HG03521 (cell line): ENCODE measurements around the gene FUT8.

Source experiments
- ATAC-seq: cut with Tn5 transposase; IDR thresholded peaks from one replicate; pipeline ENCODE4 v1.9.1; 2021; ENCODE audit warnings: mild to moderate bottlenecking, moderate library complexity; ENCODE audit not compliant: unreplicated experiment

FUT8 gene

DNA sequence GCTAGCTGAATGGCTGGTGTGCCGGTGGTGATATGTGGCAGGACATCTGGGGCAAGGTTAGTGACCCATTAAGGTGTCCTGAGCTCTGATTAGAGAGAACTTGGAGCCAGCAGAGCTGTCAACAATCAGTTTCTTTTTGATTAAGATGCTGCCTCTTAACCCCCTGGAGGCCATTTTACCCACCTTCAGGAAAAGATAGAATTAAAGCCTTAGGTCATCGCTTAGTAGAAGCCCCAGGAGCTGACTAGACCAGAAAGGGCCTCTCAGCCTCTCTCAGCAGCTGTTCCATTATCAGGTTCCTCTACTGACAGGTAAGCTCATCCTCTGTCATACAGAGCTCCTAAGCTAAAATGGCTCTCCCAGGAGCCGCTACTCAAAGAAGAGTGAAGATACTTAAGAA is 339.0 kb downstream of the FUT8 start:
- no peak for ATAC-seq

DNA sequence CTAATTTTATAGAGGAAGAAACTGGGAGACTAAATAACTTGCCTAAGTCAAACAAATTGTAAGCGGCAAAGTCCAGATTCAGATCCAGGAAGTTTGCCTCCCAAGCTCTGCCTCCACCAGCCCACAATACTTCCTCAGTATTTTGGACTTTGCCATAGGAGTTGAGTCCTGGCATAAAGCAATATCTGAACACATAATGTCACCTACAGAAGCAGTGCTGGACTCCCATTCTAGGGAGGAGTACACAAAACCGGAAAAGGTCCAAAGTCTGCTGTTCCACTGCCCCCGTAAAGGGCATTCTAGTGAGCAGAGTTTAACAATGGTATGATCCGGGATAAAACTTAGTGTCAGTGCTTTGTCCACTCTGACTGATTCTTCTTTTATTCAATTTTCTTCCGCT is 340.5 kb downstream of the FUT8 start:
- ATAC-seq: no peak

DNA sequence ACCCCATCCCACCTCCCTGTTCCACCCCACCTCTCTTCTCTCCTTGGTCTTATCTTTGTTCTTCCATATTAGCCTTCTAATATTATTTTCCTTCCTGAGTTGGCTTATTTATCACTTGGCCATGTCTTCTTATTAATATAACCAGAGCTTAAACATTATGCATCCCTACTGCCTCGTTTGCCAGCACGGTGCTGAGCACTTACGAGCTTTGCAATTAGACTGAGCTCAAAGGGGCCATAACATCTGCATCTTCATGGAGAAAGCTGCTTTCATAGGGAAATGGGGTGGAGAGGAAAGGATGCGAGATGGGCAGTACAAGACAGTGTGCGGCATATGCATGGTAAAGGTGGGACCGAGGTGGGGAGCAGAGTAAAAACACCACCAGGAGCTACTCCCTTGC is 342.8 kb downstream of the FUT8 start:
- ATAC-seq: no peak

DNA sequence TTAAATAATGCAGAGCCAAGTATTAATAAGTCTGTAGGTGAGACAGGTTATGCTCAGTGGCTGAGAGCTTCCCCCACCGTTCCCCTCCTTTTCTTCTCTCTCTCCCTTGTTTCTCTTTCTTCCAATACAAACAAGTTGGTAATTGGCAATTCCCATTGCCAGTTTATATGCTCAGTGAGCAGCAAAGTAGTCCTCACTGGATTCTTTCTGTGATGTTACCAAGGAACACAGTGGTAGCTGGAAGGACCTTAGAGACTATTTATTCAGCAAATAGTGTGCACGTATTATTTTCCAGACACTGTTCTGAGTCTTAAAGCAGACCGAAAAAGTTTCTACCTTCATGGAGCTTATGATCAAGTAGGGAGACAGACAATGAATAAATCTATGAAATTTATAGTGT is 344.4 kb downstream of the FUT8 start:
- ATAC-seq: no peak

DNA sequence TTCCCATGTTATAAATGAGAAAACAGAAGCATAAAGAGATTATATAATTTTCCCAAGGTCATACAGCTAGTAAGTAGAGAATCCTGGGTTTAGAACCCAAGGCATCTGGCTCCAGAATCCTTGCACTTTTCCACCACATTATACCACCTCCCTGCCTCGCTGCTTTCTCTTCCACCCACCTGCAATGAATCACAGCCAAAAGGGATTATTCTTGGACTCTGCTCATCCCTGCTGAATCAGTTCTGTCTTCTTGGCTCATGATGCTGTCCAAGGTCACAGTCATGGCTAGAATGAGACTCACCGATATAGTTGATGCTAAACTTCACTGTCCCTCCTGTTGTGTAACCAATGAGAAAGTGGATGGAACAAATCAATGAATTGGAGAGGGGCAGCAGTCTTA is 356.6 kb downstream of the FUT8 start:
- no peak for ATAC-seq

DNA sequence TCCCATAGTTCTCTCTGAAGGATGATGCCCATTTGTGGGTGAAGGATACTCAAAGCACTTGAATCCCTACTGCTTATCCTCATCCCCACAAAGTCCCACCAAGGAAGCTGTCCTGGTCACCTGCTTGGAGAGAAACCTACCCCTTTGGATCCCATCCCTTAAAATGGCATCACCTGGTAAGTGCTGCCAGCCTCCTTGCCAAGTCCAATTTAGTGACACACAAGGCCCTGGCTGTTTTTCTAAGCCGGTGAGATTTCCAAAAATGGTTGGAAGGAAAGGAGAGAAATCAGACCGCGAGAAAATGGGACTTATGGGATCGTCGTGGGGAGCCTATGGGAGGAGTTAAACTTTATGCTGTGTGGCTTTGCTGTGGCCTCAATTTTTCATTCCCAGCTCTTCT is 358.2 kb downstream of the FUT8 start:
- ATAC-seq: no peak

DNA sequence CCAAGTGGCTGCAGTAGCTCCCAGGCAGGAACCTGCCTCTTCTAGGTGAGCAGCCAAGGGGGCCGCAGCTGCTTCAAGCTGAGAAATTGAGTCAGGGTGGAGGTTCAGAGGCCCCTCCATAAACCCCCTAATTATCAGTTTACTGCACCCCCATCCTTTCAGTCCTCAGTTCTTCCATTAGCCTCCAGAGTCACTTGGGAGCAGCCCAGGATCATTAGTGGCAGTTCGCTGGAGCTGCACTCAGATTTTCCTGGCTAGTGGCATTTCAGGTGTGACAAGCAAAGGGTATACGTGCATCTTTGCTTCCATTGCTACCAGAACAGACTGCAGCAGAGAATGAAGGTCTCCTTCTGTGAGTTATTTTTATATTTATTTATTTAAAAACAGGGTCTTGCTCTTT is 358.7 kb downstream of the FUT8 start:
- no peak for ATAC-seq

DNA sequence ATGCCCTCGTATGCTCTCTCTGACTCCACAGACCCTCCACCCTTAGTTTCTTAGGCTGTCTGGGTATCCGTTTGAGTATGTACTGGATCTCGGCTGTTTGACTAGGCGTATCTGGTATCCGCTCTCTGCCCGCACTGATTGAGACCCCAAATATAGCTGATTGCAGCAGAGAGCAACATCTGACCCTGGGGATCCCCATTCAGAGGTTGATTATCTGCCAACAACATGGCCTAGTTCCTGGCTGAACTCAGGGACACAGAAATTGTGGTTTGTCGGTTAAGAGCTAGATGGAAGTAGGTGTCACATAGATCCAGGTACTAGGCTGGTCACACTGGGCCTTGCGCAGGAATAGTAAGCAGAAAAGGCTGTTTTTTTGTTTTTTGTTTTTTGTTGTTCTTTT is 359.9 kb downstream of the FUT8 start:
- ATAC-seq: no peak

DNA sequence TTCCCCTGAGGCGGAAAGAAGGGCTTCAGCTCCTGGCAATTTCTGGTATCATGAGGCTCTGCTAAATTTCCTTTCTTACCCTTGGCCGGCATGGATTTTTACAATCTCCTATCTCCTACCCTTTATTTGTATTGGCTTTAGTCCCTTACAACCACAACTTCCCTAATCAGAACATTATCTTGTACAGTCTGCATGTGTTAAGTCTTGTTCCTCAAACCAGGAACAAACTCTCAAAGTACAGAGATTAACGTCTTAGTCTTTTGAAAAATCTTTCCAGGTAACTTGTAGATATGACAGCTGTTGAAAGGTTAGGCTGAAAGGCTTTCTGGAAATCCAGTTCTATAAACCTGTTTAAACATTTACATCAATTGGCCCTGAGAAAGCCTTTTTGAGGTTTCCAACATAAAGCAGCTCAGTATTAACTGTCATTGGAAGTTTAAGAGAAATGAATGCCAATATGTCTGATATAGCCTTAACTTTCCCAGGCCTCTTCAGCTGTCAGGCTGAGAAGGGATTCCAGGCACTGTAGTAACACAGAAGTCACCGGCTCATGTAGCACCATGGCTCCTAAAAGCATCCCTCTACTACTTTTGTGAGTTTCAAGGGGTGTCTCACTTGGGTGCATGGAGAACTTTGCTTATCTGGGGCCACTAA is 360.5 kb downstream of the FUT8 start:
- ATAC-seq: no peak

DNA sequence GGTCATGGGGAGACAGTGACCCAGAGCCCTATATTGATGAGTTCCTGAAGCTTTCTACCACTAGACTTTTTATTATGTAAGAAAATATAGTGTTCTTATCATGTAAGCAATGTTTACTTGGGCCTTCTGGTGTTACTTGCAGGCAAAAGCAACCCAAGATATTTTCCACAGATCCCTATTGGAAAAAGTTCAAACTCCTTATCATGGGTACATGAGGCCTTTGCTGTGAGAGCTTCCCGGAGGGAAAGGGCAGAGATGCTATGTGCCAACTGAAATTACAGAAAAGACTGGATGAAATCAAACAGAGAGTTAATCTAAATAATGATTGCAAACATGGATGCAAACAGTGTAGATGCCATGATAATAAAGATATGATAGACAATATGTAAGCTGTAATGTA is 361.5 kb downstream of the FUT8 start:
- no peak for ATAC-seq

DNA sequence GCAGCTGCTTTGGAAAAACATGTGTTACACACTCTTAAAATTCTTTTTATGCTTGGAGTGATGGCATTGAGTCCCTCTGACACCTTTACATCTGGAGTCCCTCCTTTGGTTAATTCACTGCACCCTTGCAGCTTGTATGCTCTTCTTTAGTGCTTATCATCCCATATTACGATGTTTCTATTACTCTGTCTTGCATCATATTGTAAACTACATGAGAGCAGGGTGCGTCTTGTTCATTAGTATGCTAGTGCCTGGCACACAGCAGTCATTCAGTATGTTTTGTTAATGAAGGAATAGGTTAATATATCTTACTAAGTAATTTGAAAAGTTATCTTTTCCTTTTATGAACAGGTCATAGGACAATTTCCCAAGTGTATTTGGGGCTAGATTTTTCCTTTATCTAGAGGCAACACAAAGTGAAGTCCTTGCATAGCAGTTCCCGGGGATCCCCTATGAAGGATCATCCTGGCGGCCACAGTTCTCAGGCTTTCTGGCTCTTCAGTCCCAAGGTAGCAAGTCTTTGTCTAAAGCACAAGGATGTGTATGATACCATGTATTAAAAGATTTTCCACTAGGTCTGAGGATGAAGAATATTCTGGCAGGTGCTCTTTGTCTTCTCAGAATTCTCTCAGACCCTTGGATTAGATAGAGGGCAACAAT is 363.8 kb downstream of the FUT8 start:
- no peak for ATAC-seq

DNA sequence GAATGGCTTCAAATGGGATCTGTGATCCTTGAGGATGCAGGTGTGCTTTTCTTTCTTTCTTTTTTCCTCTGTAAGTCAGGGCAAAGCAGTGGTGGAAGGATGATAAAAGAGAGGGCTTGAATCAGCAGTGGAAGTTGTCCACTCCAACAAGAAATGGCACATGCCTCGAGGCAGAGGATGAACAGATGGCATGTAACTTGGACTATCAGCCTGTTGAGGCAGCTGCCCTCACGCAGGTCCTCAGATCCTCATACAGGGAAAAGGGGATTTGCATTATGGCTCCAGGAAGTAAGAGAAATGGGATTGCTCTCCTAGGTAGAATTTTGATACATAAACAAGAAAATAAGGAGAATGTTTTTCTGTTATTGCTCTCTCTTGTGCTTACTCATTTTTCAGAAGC is 368.0 kb downstream of the FUT8 start:
- ATAC-seq: no peak

DNA sequence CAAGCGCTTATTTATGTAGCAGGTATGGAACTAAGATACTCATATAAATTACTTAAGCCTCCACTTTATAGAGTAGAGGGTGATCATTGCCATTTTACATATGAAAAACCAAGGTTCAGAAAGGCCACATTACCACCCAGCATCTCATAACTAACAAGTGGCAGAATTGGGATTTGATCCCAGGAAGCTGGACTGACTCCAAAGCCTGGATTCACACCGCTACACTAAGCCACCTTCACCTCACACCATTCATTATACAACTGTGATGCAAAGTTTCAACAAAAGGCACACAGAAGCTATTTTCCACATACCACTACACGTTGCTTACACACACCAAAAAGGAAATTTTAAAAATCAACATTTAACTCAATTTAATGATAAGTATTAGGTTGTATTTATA is 370.6 kb downstream of the FUT8 start:
- no peak for ATAC-seq

DNA sequence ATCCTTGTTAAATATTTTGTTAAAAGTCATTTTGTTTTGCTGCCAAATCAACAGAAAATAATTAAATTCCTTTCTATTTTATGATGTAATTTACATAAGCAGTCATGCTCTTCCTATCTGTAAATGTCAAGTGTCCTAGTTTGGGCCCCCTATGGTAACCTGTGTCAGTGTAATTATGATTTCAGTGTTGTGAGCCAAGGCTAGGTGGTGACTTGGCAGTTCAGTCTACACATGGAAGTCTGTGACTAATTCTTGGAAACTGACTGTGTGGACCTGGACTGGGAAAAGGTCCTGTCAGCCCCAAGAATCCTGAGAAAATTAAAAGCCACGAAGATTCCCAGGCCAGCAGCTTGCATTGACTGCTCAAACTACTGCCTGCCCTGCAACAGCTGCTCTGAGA is 371.0 kb downstream of the FUT8 start:
- no peak for ATAC-seq

DNA sequence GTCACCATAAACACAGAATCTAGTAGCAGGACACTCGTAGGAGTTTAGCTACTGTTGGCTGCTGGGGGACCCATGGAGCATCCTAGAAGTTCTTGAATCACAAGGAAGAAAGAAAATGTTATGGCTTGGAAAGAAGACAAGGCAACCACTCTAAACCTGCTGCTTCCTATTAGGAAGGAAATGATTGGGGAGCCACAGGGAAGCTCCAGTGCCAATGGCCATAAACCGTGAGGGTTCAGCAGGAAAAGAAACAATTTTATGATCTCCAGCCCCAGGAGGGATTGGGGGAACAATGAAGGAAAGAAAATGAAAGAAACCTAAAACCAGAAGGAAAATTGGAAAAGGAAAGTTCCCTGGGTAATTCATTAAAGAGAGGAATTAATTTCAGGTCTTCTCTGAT is 372.0 kb downstream of the FUT8 start:
- ATAC-seq: no peak

DNA sequence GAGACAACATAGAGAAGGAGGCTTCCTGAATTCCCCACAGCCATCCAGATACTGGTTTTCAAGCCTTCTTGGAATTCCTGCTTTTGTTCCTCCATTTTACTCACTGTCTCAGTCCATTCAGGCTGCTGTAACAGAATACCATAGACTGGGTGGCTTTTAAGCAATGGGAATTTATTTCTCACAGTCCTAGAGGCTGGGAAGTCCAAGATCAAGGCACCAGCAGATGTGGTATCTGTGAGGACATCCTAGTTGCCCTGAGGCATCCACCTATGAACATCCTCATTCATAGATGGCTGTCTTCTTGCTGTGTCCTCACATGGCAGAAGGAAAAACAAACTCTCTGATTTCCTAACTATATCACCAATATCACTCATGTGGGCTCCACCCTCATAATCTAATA is 374.9 kb downstream of the FUT8 start:
- no peak for ATAC-seq

DNA sequence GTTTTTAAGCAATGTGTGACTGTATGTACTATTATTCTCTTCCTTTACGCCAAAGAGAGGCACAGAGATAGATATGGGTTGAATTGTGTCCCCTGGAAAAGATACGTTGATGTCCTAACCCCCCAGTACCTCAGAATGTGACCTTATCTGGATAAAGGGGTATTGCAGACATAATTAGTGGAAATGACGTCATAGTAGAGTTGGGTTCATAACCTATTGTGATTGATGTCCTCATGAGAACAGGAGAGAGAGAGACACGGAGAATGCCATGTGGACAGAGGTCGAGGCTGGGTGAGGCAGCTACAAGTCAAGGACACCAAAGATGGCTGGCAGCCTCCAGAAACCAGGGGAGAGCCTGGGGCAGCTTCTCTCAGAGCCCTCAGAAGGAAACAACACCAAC is 376.3 kb downstream of the FUT8 start:
- ATAC-seq: no peak

DNA sequence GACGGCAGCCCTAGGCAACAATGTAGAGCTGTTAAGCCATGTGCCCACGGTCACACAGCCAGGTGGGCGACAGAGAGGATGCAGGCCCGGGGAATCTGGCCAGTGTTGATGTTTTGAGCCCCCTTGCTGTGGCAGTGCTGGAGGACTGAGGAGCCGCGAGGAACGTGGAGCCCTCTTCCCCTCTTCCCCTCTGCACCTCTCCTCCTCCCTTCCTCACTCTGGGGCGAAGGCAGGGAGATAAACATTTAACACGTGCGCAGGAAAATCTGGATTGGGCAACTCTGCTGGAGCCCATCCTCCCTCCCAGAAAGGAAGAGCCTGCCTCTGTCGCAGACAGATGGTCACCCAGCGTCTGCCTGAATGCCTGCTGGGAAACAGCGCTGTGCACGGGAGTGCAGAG is 376.8 kb downstream of the FUT8 start:
- ATAC-seq: no peak

DNA sequence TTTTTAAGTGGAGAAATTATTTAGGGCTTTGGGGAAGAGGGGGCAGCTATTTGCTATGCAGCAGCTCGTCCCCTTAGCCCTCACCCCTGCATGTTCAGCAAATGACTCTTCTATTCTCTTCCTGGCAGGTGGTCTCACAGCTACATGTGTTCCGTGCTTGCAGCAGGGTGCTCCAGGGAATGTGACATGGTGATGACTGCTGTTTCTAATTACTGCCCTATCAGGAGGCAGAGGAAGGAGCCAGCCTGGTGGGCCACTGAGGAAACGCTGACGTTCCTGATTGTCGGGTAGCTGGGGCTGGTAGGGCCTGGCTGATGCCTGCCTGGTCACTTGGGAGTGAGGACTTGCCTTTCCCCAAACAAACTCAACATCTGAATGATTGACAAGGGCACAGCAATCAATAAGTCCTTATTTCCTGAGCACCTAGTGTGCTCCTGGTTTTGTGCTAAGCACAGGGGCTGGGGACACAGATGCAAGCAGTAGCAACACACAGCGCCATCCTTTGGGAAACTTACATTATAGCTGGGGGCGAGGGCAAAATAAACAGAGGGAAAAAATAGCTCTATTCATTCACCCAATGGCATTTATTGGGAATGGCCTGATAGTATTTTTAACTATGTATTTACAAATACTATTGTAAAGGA is 377.8 kb downstream of the FUT8 start:
- ATAC-seq: no peak

DNA sequence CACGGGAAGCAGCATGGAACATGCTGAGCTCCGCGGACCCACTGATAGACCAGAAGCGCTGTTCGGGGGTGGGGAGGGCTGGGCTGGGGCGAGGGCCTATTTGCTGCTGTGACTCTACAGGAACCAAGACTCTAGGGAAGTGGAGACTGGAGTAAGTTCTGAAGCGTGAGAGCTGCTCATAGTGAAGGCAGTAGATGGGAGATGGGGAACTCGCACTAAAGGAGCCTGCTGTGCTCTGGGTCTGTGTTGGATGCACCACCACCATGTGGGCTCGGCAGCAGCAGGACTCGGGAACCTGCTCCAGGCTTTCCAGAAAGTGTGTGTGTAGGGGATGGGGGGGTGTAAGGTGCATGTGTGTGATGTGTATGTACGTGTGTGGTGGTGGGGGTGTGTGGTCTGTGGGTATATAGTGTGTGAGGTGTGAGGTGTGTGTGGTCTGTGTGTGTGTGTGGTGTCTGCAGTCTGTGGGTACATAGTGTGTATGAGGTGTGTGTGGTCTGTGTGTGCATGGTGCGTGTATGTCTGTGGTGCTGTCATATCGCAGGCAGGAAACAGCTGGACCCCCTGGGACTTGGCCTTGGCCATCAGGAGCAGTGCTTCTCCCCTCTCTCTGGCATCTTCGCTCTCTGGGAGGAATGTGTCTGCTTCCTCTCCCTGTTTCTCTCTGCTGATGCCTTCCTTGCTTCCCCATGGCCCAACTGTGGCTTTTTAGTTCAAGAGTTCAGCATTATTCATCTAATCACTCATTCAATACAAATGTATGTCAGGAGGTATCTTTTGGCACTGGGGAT is 378.9 kb downstream of the FUT8 start:
- ATAC-seq: no peak

DNA sequence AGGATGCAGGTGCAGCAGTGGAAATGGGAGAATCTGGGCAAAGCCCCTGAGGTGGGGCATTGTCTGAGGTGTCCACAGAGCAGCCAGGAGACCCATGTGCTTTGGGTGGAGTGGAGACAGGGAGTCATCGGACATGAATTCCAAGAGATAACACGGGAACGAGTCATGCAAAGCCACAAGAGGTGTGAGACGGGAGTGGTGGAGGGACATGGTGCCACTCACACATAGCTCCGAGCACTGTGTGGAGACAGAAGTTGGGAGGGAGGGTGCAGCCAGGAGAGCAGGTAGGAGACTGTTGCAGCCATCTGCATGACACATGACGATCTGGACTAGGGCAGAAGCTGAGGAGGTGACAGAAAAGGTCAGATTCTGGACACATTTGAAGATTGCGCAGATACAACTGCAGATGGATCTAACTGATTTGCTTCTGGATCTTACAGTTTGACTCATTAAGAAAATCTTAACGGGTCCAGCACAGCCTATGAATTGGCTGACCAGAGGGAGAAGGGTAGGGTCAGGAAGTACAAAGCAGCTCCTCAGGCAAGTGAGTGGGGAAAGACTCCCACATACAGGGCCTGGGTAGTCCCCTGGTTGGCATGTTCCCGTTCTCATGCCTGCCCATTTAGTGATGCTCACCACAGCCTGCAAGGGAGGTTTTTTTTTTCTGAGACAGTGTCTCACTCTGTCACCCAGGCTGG is 379.8 kb downstream of the FUT8 start:
- no peak for ATAC-seq
